ENCODE measurements around the gene CTBP2. TPM values are rescaled to one million over a fixed set of nuclear protein-coding genes. Genes with fewer than 3 reads are reported as not detected.

The CTBP2 gene
- total RNA-seq, 1 donor from 2014 or later, result 57.7 TPM

- no peak overlapping the region for H3K27ac ChIP-seq
- TF ChIP-seq, protein P1, sequence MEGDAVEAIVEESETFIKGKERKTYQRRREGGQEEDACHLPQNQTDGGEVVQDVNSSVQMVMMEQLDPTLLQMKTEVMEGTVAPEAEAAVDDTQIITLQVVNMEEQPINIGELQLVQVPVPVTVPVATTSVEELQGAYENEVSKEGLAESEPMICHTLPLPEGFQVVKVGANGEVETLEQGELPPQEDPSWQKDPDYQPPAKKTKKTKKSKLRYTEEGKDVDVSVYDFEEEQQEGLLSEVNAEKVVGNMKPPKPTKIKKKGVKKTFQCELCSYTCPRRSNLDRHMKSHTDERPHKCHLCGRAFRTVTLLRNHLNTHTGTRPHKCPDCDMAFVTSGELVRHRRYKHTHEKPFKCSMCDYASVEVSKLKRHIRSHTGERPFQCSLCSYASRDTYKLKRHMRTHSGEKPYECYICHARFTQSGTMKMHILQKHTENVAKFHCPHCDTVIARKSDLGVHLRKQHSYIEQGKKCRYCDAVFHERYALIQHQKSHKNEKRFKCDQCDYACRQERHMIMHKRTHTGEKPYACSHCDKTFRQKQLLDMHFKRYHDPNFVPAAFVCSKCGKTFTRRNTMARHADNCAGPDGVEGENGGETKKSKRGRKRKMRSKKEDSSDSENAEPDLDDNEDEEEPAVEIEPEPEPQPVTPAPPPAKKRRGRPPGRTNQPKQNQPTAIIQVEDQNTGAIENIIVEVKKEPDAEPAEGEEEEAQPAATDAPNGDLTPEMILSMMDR (IDR thresholded peaks at IDR 0.05), result no peak
- no peaks in the 10 kb centered on the region for H3K9me3 ChIP-seq
- no peaks in the 10 kb centered on the region for H3K27me3 ChIP-seq
- intact Hi-C loops (cut with DNase I), result no loop called here
- DNase-seq (ENCODE audit: low spot score in 2 of 2), result no peak
- H3K4me3 ChIP-seq, result no peak overlapping the region
- H3K4me1 ChIP-seq, result peaks cover 0 to 16% of the 10 kb centered on the region in 2 donors
- H3K36me3 ChIP-seq, result peaks cover 0 to 6% of the 10 kb centered on the region in 2 donors
Measured at GRCh38 chr10:124953421-124953820, 206.9 kb downstream of the CTBP2 start.

- TF ChIP-seq, protein P1 (IDR thresholded peaks at IDR 0.05), result no peak
Measured at GRCh38 chr10:124952123-124952522, 208.2 kb downstream of the CTBP2 start.

GRCh38 chr10:124949543-124949942 is 210.8 kb downstream of the CTBP2 start:
- Histone ChIP-seq H3K4me1 (peaks cover 0 to 13% of the 10 kb centered on the region in 2 donors), H3K36me3 (peaks cover 0 to 6% of the 10 kb centered on the region in 2 donors), H3K9me3 (no peaks in the 10 kb centered on the region), H3K27ac (no peak overlapping the region), H3K4me3 (no peak overlapping the region), H3K27me3 (no peaks in the 10 kb centered on the region)
- DNase-seq (ENCODE audit: low spot score in 2 of 2), result no peak
- intact Hi-C loops (cut with DNase I), result no loop called here
- TF ChIP-seq, protein P1 (IDR thresholded peaks at IDR 0.05), result no peak

More at GRCh38 chr10:124952123-124952522, 208.2 kb downstream of the CTBP2 start:
- no peak overlapping the region for H3K27ac ChIP-seq
- H3K36me3 ChIP-seq, result peaks cover 0 to 6% of the 10 kb centered on the region in 2 donors
- no peaks in the 10 kb centered on the region for H3K9me3 ChIP-seq
- no peaks in the 10 kb centered on the region for H3K27me3 ChIP-seq
- peaks cover 0 to 23% of the 10 kb centered on the region in 2 donors for H3K4me1 ChIP-seq
- H3K4me3 ChIP-seq, result no peak overlapping the region
- intact Hi-C loops (cut with DNase I), result no loop called here
- DNase-seq (ENCODE audit: low spot score in 2 of 2), result no peak

DNA sequence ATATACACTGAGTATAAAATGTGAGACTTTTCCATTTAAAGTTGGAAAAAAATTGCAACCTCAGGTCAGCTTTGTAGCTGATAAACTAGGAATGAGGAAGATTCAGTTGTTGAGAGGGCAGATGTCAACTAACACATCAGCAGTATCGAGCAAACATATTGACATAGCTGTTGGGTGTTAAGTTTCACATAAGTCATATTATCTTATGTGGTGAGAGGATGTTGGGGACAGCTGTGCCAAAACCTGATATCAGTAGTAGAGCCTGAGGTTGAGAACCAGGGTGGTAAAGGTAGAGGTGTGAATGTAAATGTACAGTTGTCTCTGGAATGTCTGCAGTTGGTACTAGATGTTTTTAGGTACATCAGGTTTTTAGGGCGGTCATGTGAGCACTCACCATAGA is 213.4 kb downstream of the CTBP2 start:
- Histone ChIP-seq H3K27ac (no peak overlapping the region), H3K4me1 (peaks cover 0 to 27% of the 10 kb centered on the region in 2 donors), H3K27me3 (no peaks in the 10 kb centered on the region), H3K36me3 (no peaks in the 10 kb centered on the region), H3K9me3 (no peaks in the 10 kb centered on the region), H3K4me3 (no peak overlapping the region)
- TF ChIP-seq, protein P1 (IDR thresholded peaks at IDR 0.05), result no peak
- intact Hi-C loops (cut with DNase I), result no loop called here
- no peak for DNase-seq (ENCODE audit: low spot score in 2 of 2)

- Histone ChIP-seq H3K4me1 (peaks cover 0 to 33% of the 10 kb centered on the region in 2 donors), H3K27me3 (no peaks in the 10 kb centered on the region), H3K9me3 (no peaks in the 10 kb centered on the region), H3K27ac (no peak overlapping the region), H3K4me3 (no peak overlapping the region), H3K36me3 (no peaks in the 10 kb centered on the region)
- TF ChIP-seq, protein P1 (IDR thresholded peaks at IDR 0.05), result no peak
- intact Hi-C loops (cut with DNase I), result no loop called here
- DNase-seq (ENCODE audit: low spot score in 2 of 2), result no peak
Measured at GRCh38 chr10:124944982-124945381, 215.4 kb downstream of the CTBP2 start.

Data from ascending aorta (tissue), 2 donors.